Activated CD8-positive, alpha-beta T cell treated with anti-CD3 and anti-CD28 coated beads for 36 hours (primary cell): ENCODE data around the gene TARS2. TPM values are rescaled to one million over a fixed set of nuclear protein-coding genes. Genes with fewer than 3 reads are reported as not detected.
A peak's percentile ranks its signal among the peaks of the same experiment; 100 is the strongest.

Experiments
- ATAC-seq: fragments of 200-7000 bp; cut with Tn5 transposase; one replicate; pipeline ENCODE4 v1.10.0; 2021; ENCODE audit warnings: mild to moderate bottlenecking, moderate library complexity
- CTCF ChIA-PET: fragments of 350-600 bp; sonication (Branson Sonifier 250); formaldehyde crosslinking; loops from one replicate; lab custom pipeline; 2021; ENCODE audit warnings: antibody characterized with exemption; lab: Charles Lee
- POLR2A ChIA-PET: fragments of 350-600 bp; sonication (Branson Sonifier 250); formaldehyde crosslinking; loops from one replicate; lab custom pipeline; 2021; ENCODE audit warnings: antibody characterized with exemption; lab: Charles Lee
- DNase-seq: peaks from one replicate; pipeline ENCODE4 v3.0.0-alpha.2; 2020
- H3K27ac Mint-ChIP-seq: one replicate; pipeline ENCODE4 v1.8.0; 2021; ENCODE audit warnings: mild to moderate bottlenecking, mixed read lengths
- H3K27me3 Mint-ChIP-seq: one replicate; pipeline ENCODE4 v1.8.0; 2021; ENCODE audit warnings: mixed read lengths
- H3K36me3 Mint-ChIP-seq: one replicate; pipeline ENCODE4 v1.8.0; 2021; ENCODE audit warnings: low read depth, mixed read lengths
- H3K4me1 Mint-ChIP-seq: one replicate; pipeline ENCODE4 v1.8.0; 2021; ENCODE audit warnings: low read depth, mixed read lengths
- H3K4me3 Mint-ChIP-seq: one replicate; pipeline ENCODE4 v1.8.0; 2021; ENCODE audit warnings: mild to moderate bottlenecking, moderate library complexity, mixed read lengths
- H3K9me3 Mint-ChIP-seq: one replicate; pipeline ENCODE4 v1.8.0; 2021; ENCODE audit warnings: mixed read lengths
- intact Hi-C: fragments of 100-400 bp; cut with micrococcal nuclease; formaldehyde crosslinking; loops from one replicate; pipeline ENCODE4 v1.10.0; 2022
- total RNA-seq, 2 experiments: library from RNA; stranded (reverse); gene quantifications; one replicate each; pipeline ENCODE4 v1.2.3, GENCODE V29; 2021
- TF ChIP-seq, protein P1 (sequence below): fragments of 200-600 bp; IDR thresholded peaks from one replicate; pipeline ENCODE4 v1.8.0; 2022; ENCODE audit warnings: antibody characterized with exemption, mild to moderate bottlenecking

The TARS2 gene
- total RNA-seq, 2 experiments from 2014 or later, result 43.3 to 44.5 TPM

DNA sequence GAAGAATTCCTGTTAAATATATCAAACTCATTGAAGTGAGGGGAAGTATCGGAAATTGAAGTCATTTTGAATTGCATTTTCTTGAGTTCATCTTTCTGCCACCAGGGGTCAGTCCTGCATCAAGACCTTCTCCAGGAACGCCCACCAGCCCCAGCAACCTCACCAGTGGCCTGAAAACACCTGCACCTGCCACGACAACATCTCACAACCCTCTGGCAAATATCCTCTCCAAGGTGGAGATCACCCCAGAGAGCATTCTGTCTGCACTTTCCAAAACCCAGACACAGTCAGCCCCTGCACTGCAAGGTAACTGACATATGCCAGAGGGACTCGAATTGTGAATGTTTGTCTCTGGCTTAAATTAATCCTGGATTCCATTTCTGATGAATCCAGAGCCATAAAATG is 22.8 kb upstream of the TARS2 start:
- Mint-ChIP-seq H3K9me3 (no peaks in the 10 kb centered on the region), H3K4me3 (no peak overlapping the region), H3K27ac (no peak overlapping the region), H3K27me3 (no peaks in the 10 kb centered on the region), H3K36me3 (peaks cover 13% of the 10 kb centered on the region), H3K4me1 (peaks cover 4% of the 10 kb centered on the region)
- intact Hi-C loops, result loop anchor here (10.0 kb wide), 1 partner anchor 50 kb away; the partner anchor contains the start of gene FALEC
- ChIA-PET POLR2A (interaction anchor here (1.0 kb wide), 1 partner anchor 12 kb away, joined by 3 read pairs; no protein-coding TSS in a partner anchor), CTCF (interaction anchor here (1.1 to 1.5 kb wide), 5 partner anchors 21 to 84 kb away, joined by 3 to 6 read pairs (median 3); no protein-coding TSS in a partner anchor)
- DNase-seq (peak; percentile 87), ATAC-seq (peak; percentile 85)
- TF ChIP-seq, protein P1, sequence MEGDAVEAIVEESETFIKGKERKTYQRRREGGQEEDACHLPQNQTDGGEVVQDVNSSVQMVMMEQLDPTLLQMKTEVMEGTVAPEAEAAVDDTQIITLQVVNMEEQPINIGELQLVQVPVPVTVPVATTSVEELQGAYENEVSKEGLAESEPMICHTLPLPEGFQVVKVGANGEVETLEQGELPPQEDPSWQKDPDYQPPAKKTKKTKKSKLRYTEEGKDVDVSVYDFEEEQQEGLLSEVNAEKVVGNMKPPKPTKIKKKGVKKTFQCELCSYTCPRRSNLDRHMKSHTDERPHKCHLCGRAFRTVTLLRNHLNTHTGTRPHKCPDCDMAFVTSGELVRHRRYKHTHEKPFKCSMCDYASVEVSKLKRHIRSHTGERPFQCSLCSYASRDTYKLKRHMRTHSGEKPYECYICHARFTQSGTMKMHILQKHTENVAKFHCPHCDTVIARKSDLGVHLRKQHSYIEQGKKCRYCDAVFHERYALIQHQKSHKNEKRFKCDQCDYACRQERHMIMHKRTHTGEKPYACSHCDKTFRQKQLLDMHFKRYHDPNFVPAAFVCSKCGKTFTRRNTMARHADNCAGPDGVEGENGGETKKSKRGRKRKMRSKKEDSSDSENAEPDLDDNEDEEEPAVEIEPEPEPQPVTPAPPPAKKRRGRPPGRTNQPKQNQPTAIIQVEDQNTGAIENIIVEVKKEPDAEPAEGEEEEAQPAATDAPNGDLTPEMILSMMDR, result peak; percentile 86

DNA sequence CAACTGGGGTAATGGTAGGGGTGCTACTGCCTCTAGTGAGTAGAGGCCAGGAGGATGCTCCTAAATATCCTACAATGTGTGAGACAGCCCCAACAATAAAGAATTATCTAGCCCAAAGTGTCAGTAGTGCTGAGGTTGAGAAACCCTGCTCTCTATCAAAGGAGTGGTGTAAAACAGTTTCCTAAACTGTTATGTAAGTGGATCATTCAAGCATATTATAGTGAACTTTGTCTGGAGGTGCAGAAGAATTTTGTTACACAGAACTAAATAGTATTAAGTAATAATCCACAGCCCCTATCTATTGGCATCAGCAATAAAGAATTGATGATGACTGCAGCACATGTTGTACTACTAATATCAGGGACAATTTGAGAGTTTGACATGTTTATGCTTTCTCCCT is 20.3 kb upstream of the TARS2 start:
- intact Hi-C loops, result loop anchor here (10.0 kb wide), 1 partner anchor 48 kb away; the partner anchor contains the start of gene FALEC
- no peak overlapping the region for H3K4me3 Mint-ChIP-seq
- H3K4me1 Mint-ChIP-seq, result peaks cover 4% of the 10 kb centered on the region
- no peaks in the 10 kb centered on the region for H3K27me3 Mint-ChIP-seq
- ChIA-PET POLR2A (no interaction called here), CTCF (no interaction called here)
- H3K36me3 Mint-ChIP-seq, result peaks cover 20% of the 10 kb centered on the region
- H3K9me3 Mint-ChIP-seq, result no peaks in the 10 kb centered on the region
- DNase-seq (no peak), ATAC-seq (no peak)
- TF ChIP-seq, protein P1, result no peak
- no peak overlapping the region for H3K27ac Mint-ChIP-seq

DNA sequence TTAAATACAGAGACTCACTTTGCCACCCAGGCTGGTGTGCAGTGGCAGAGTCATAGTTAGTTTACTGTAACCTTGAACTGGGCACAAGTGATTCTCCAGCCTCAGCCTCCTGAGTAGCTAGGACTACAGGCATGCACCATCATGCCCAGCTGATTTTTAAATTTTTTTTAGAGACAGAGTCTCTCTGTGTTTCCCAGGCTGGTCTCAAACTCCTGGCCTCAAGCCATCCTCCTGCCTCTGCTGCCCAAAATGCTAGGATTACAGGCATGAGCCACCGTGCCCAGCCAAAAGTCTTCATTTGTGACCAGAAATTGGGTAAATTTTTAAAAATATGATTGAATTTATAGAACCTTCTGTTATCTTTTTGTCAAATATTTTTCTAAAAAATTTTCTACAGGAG is 17.9 kb upstream of the TARS2 start:
- DNase-seq (no peak), ATAC-seq (no peak)
- Mint-ChIP-seq H3K36me3 (peaks cover 23% of the 10 kb centered on the region), H3K27me3 (no peaks in the 10 kb centered on the region), H3K4me3 (no peak overlapping the region), H3K27ac (no peak overlapping the region), H3K4me1 (peaks cover 2% of the 10 kb centered on the region), H3K9me3 (no peaks in the 10 kb centered on the region)
- CTCF ChIA-PET, result interaction anchor here (1.0 to 1.4 kb wide), 3 partner anchors 18 to 64 kb away, joined by 3 read pairs; partner anchors contain the start of gene TARS2
- TF ChIP-seq, protein P1, result no peak
- intact Hi-C loops, result loop anchor here (10.0 kb wide), 1 partner anchor 46 kb away; the partner anchor contains the start of gene FALEC
- POLR2A ChIA-PET, result interaction anchor here (0.7 to 1.0 kb wide), 2 partner anchors 18 to 1495 kb away, joined by 4 read pairs; partner anchors contain the start of gene TARS2

DNA sequence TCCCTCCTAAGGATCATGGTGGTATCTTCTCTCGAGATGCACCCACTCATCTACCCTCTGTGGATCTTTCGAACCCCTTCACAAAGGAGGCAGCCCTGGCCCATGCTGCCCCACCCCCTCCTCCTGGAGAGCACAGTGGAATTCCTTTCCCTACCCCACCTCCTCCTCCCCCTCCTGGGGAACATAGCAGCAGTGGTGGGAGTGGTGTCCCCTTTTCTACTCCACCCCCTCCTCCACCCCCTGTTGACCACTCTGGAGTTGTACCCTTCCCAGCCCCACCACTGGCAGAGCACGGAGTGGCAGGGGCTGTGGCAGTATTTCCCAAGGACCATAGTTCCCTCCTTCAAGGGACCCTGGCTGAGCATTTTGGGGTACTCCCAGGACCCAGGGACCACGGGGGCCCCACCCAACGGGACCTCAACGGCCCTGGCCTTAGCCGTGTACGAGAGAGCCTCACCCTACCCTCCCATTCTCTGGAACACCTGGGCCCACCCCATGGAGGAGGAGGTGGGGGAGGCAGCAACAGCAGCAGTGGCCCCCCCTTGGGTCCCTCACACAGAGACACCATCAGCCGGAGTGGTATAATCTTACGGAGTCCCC is 14.5 kb upstream of the TARS2 start:
- Mint-ChIP-seq H3K27ac (no peak overlapping the region), H3K4me1 (peaks cover 10% of the 10 kb centered on the region), H3K4me3 (no peak overlapping the region), H3K36me3 (peaks cover 18% of the 10 kb centered on the region), H3K27me3 (no peaks in the 10 kb centered on the region), H3K9me3 (no peaks in the 10 kb centered on the region)
- intact Hi-C loops, result no loop called here
- CTCF ChIA-PET, result no interaction called here
- no peak for DNase-seq
- no peak for ATAC-seq
- TF ChIP-seq, protein P1, result no peak
- POLR2A ChIA-PET, result no interaction called here

DNA sequence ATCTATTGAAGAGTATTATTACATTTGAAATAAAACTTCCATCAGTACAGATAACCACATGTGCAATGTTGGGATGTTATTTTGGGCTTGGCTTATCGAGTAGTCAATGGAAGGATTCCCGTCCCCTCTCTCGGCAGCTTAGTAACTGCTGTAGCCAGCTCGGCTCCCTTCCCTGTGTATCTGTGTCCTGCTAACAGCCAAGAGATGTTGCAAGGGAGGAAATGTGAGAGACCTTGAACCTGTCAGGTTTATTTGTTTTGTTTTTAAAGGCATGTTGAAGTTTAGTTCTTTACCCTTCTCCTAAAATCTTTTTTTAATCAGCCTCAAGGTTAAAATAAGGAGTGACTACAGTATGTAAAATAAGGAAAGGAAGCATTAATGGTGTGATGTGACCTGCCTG is 13.6 kb upstream of the TARS2 start:
- intact Hi-C loops, result no loop called here
- DNase-seq, result no peak
- ChIA-PET POLR2A (no interaction called here), CTCF (no interaction called here)
- Mint-ChIP-seq H3K4me1 (peaks cover 10% of the 10 kb centered on the region), H3K9me3 (no peaks in the 10 kb centered on the region), H3K27me3 (no peaks in the 10 kb centered on the region), H3K36me3 (peaks cover 18% of the 10 kb centered on the region), H3K27ac (no peak overlapping the region), H3K4me3 (no peak overlapping the region)
- TF ChIP-seq, protein P1, result no peak
- no peak for ATAC-seq
